HepG2 (cell line): ENCODE measurements around the gene KHNYN. TPM values are rescaled to one million over a fixed set of nuclear protein-coding genes. Genes with fewer than 3 reads are reported as not detected.

Source experiments
- ATF7 ChIP-seq, 2 experiments: fragments of 450-650 bp in 1 of 2; sonication (generic) in 1 of 2; formaldehyde crosslinking in 1 of 2; IDR thresholded peaks; 2 replicates each; pipeline versions ENCODE4 v1.4.0 to v1.6.1; 2016 to 2020; ENCODE audit warnings: antibody characterized with exemption in 1 of 2, mild to moderate bottlenecking in 1 of 2, missing genetic modification reagents in 1 of 2
- BCL6 ChIP-seq: IDR thresholded peaks from 2 replicates; pipeline ENCODE4 v1.6.1; 2016; ENCODE audit warnings: missing genetic modification reagents, missing compliant biosample characterization
- DPF2 ChIP-seq: sonication (generic); formaldehyde crosslinking; IDR thresholded peaks from 2 replicates; pipeline ENCODE4 v1.4.0; 2020; ENCODE audit warnings: mild to moderate bottlenecking, low read depth, missing genetic modification reagents, borderline replicate concordance
- FIP1L1 ChIP-seq: fragments of 200-400 bp; formaldehyde crosslinking; IDR thresholded peaks from 2 replicates; pipeline ENCODE4 v1.6.1; 2018; ENCODE audit warnings: low read depth, mild to moderate bottlenecking, low read length, moderate library complexity, borderline replicate concordance; ENCODE audit not compliant: insufficient read depth
- NFRKB ChIP-seq: fragments of 450-650 bp; IDR thresholded peaks from 2 replicates; pipeline ENCODE4 v1.6.1; 2017
- PAF1 ChIP-seq: IDR thresholded peaks from 2 replicates; pipeline ENCODE4 v1.6.1; 2016; ENCODE audit warnings: missing genetic modification reagents, missing compliant biosample characterization
- PHF20 ChIP-seq: sonication (generic); formaldehyde crosslinking; IDR thresholded peaks from 2 replicates; pipeline ENCODE4 v1.5.0; 2020; ENCODE audit warnings: mild to moderate bottlenecking, missing genetic modification reagents
- POGZ ChIP-seq: sonication (generic); formaldehyde crosslinking; IDR thresholded peaks from 2 replicates; pipeline ENCODE4 v1.4.0; 2020; ENCODE audit warnings: mild to moderate bottlenecking, missing genetic modification reagents
- RFXAP ChIP-seq: sonication (generic); formaldehyde crosslinking; IDR thresholded peaks from 2 replicates; pipeline ENCODE4 v1.4.0; 2020; ENCODE audit warnings: missing genetic modification reagents, borderline replicate concordance
- SMAD1 ChIP-seq: sonication (generic); formaldehyde crosslinking; IDR thresholded peaks from 2 replicates; pipeline ENCODE4 v1.4.0; 2020; ENCODE audit warnings: missing genetic modification reagents, low read depth, mild to moderate bottlenecking, borderline replicate concordance
- SRSF4 ChIP-seq: fragments of 200-400 bp; formaldehyde crosslinking; IDR thresholded peaks from one replicate; pipeline ENCODE4 v1.6.1; 2018; ENCODE audit warnings: mild to moderate bottlenecking, low read depth, low read length, moderate library complexity; ENCODE audit not compliant: poor library complexity, severe bottlenecking
- TCF12 ChIP-seq, 2 experiments: fragments of 450-650 bp in 1 of 2; sonication (generic) in 1 of 2; formaldehyde crosslinking in 1 of 2; IDR thresholded peaks; 2 replicates each; pipeline versions ENCODE4 v1.6.1 to v1.8.0; 2017 to 2022; ENCODE audit warnings: antibody characterized with exemption in 1 of 2, mild to moderate bottlenecking in 1 of 2, missing genetic modification reagents in 1 of 2, moderate library complexity in 1 of 2
- TMF1 ChIP-seq: sonication (generic); formaldehyde crosslinking; IDR thresholded peaks from 2 replicates; pipeline ENCODE4 v1.8.1; 2022; ENCODE audit warnings: low read depth, missing genetic modification reagents
- ZNF468 ChIP-seq: sonication (generic); formaldehyde crosslinking; IDR thresholded peaks from 2 replicates; pipeline ENCODE4 v1.8.0; 2022; ENCODE audit warnings: mild to moderate bottlenecking, moderate library complexity, missing genetic modification reagents
- ZNF674 ChIP-seq: sonication (generic); formaldehyde crosslinking; IDR thresholded peaks from 2 replicates; pipeline ENCODE4 v1.5.0; 2020; ENCODE audit warnings: low read depth, mild to moderate bottlenecking, missing genetic modification reagents
- ZNF678 ChIP-seq: sonication (generic); formaldehyde crosslinking; IDR thresholded peaks from 2 replicates; pipeline ENCODE4 v1.4.0; 2020; ENCODE audit warnings: mild to moderate bottlenecking, missing genetic modification reagents
- polyA plus RNA-seq, 8 experiments: library from polyadenylated mRNA; depleted of rRNA in 3 of 8; stranded (reverse) in 7 of 8; unstranded in 1 of 8; fragments of >200 nt; fragmentation: Illumina TruSeq in 4 of 8; extraction: Trizol in 4 of 8; gene quantifications; 2 replicates each; pipeline versions ENCODE4 v1.2.1 to v1.2.3, GENCODE V29; 2011 to 2016; ENCODE audit warnings: low read depth in 4 of 8, missing spikeins in 1 of 8, mixed read lengths in 1 of 8; ENCODE audit not compliant: insufficient read depth in 1 of 8
- total RNA-seq, 5 experiments: library from RNA; depleted of rRNA; stranded (reverse); fragments of >200 nt; fragmentation: Illumina TruSeq; extraction: Trizol; gene quantifications; 2 replicates each; pipeline ENCODE4 v1.2.3, GENCODE V29; 2016; ENCODE audit warnings: low read depth in 1 of 5
- TF ChIP-seq, protein P1 (sequence below): sonication (generic); formaldehyde crosslinking; IDR thresholded peaks from 2 replicates; pipeline ENCODE4 v1.4.0; 2020; ENCODE audit warnings: missing genetic modification reagents, borderline replicate concordance
- TF ChIP-seq, protein P2 (sequence below): IDR thresholded peaks from 2 replicates; pipeline ENCODE4 v1.6.1; 2016; ENCODE audit warnings: missing genetic modification reagents, missing compliant biosample characterization
- TF ChIP-seq, protein P3 (sequence below): sonication (generic); formaldehyde crosslinking; IDR thresholded peaks from 2 replicates; pipeline ENCODE4 v1.5.0; 2020; ENCODE audit warnings: missing genetic modification reagents
- TF ChIP-seq, protein P4 (sequence below): sonication (generic); formaldehyde crosslinking; IDR thresholded peaks from 2 replicates; pipeline ENCODE4 v1.4.0; 2020; ENCODE audit warnings: missing genetic modification reagents, borderline replicate concordance
- TF ChIP-seq, protein P5 (sequence below): sonication (generic); formaldehyde crosslinking; IDR thresholded peaks from 2 replicates; pipeline ENCODE4 v1.4.0; 2020; ENCODE audit warnings: missing genetic modification reagents, borderline replicate concordance

The KHNYN gene
- total and polyA plus RNA-seq, 2 of the 13 experiments (the other 11 are each of a cell fraction or from before 2014, with no cell fraction given): 52.8 to 75.7 TPM

GRCh38 chr14:24399447-24399822 is 30.3 kb upstream of the KHNYN start (continued):
- TF ChIP-seq SMAD1 (CRISPR knock-in tag): peak; percentile 10; the same call in 1 of the 2 replicates
- TF ChIP-seq RFXAP (CRISPR knock-in tag): no peak
- TF ChIP-seq, protein P1, sequence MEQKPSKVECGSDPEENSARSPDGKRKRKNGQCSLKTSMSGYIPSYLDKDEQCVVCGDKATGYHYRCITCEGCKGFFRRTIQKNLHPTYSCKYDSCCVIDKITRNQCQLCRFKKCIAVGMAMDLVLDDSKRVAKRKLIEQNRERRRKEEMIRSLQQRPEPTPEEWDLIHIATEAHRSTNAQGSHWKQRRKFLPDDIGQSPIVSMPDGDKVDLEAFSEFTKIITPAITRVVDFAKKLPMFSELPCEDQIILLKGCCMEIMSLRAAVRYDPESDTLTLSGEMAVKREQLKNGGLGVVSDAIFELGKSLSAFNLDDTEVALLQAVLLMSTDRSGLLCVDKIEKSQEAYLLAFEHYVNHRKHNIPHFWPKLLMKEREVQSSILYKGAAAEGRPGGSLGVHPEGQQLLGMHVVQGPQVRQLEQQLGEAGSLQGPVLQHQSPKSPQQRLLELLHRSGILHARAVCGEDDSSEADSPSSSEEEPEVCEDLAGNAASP: no peak
- no peak for TF ChIP-seq SRSF4
- TF ChIP-seq NFRKB: no peak
- no peak for TF ChIP-seq PAF1 (CRISPR knock-in tag)
- no peak for TF ChIP-seq POGZ
- no peak for TF ChIP-seq ZNF468 (CRISPR knock-in tag)
- TF ChIP-seq ZNF678: no peak
- TF ChIP-seq BCL6: no peak
- TF ChIP-seq FIP1L1: no peak
- TF ChIP-seq ZNF674 (CRISPR knock-in tag): no peak
- no peak for TF ChIP-seq ATF7 (IDR thresholded peaks at IDR 0.05)
- TF ChIP-seq ATF7 (CRISPR knock-in tag; IDR thresholded peaks at IDR 0.05): peak; percentile 55; the same call in 1 of the 2 replicates
- 0 out of 2 replicates have a peak, but pooled peaks have one; percentile 3 for TF ChIP-seq TMF1 (CRISPR knock-in tag)
- TF ChIP-seq PHF20 (CRISPR knock-in tag): 0 out of 2 replicates have a peak, but pooled peaks have one; percentile 7
- TF ChIP-seq, protein P2, sequence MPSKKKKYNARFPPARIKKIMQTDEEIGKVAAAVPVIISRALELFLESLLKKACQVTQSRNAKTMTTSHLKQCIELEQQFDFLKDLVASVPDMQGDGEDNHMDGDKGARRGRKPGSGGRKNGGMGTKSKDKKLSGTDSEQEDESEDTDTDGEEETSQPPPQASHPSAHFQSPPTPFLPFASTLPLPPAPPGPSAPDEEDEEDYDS (CRISPR knock-in tag): no peak
- TF ChIP-seq, protein P3, sequence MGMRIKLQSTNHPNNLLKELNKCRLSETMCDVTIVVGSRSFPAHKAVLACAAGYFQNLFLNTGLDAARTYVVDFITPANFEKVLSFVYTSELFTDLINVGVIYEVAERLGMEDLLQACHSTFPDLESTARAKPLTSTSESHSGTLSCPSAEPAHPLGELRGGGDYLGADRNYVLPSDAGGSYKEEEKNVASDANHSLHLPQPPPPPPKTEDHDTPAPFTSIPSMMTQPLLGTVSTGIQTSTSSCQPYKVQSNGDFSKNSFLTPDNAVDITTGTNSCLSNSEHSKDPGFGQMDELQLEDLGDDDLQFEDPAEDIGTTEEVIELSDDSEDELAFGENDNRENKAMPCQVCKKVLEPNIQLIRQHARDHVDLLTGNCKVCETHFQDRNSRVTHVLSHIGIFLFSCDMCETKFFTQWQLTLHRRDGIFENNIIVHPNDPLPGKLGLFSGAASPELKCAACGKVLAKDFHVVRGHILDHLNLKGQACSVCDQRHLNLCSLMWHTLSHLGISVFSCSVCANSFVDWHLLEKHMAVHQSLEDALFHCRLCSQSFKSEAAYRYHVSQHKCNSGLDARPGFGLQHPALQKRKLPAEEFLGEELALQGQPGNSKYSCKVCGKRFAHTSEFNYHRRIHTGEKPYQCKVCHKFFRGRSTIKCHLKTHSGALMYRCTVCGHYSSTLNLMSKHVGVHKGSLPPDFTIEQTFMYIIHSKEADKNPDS (CRISPR knock-in tag): no peak
- TF ChIP-seq, protein P4, sequence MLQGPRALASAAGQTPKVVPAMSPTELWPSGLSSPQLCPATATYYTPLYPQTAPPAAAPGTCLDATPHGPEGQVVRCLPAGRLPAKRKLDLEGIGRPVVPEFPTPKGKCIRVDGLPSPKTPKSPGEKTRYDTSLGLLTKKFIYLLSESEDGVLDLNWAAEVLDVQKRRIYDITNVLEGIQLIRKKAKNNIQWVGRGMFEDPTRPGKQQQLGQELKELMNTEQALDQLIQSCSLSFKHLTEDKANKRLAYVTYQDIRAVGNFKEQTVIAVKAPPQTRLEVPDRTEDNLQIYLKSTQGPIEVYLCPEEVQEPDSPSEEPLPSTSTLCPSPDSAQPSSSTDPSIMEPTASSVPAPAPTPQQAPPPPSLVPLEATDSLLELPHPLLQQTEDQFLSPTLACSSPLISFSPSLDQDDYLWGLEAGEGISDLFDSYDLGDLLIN (CRISPR knock-in tag): no peak
- no peak for TF ChIP-seq TCF12 (IDR thresholded peaks at IDR 0.05)
- no peak for TF ChIP-seq TCF12 (CRISPR knock-in tag; IDR thresholded peaks at IDR 0.05)
- TF ChIP-seq DPF2 (CRISPR knock-in tag): no peak
- TF ChIP-seq, protein P5, sequence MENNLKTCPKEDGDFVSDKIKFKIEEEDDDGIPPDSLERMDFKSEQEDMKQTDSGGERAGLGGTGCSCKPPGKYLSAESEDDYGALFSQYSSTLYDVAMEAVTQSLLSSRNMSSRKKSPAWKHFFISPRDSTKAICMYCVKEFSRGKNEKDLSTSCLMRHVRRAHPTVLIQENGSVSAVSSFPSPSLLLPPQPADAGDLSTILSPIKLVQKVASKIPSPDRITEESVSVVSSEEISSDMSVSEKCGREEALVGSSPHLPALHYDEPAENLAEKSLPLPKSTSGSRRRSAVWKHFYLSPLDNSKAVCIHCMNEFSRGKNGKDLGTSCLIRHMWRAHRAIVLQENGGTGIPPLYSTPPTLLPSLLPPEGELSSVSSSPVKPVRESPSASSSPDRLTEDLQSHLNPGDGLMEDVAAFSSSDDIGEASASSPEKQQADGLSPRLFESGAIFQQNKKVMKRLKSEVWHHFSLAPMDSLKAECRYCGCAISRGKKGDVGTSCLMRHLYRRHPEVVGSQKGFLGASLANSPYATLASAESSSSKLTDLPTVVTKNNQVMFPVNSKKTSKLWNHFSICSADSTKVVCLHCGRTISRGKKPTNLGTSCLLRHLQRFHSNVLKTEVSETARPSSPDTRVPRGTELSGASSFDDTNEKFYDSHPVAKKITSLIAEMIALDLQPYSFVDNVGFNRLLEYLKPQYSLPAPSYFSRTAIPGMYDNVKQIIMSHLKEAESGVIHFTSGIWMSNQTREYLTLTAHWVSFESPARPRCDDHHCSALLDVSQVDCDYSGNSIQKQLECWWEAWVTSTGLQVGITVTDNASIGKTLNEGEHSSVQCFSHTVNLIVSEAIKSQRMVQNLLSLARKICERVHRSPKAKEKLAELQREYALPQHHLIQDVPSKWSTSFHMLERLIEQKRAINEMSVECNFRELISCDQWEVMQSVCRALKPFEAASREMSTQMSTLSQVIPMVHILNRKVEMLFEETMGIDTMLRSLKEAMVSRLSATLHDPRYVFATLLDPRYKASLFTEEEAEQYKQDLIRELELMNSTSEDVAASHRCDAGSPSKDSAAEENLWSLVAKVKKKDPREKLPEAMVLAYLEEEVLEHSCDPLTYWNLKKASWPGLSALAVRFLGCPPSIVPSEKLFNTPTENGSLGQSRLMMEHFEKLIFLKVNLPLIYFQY: no peak
